Calu3 (cell line): ENCODE measurements around the gene KIAA1958. TPM values are rescaled to one million over a fixed set of nuclear protein-coding genes. Genes with fewer than 3 reads are reported as not detected.

Source experiments
- Bru-seq: library from RNA; stranded (reverse); fragments of 400-500 nt; gene quantifications from one replicate; lab custom pipeline; 2021; lab: Mats Ljungman, UMichigan
- BruChase-seq, 2 experiments: library from RNA; stranded (reverse); fragments of 400-500 nt; gene quantifications; one replicate each; lab custom pipeline; 2021; lab: Mats Ljungman, UMichigan
- BruUV-seq: library from RNA; stranded (reverse); fragments of 400-500 nt; replicated peaks from 2 replicates; lab custom pipeline; 2021; lab: Mats Ljungman, UMichigan
- CTCF ChIA-PET: fragments of 300-600 bp; sonication (Branson Sonifier 250); formaldehyde crosslinking; loops from one replicate; lab custom pipeline; 2022; ENCODE audit warnings: antibody characterized with exemption; lab: Charles Lee
- DNase-seq: peaks from one replicate; pipeline ENCODE4 v3.0.0; 2022
- H3K27ac Mint-ChIP-seq: one replicate; pipeline ENCODE4 v1.8.0; 2022; ENCODE audit warnings: mixed read lengths; ENCODE audit not compliant: unreplicated experiment
- H3K27me3 Mint-ChIP-seq: one replicate; pipeline ENCODE4 v1.8.0; 2022; ENCODE audit warnings: mixed read lengths; ENCODE audit not compliant: unreplicated experiment
- H3K36me3 Mint-ChIP-seq: one replicate; pipeline ENCODE4 v1.8.0; 2022; ENCODE audit warnings: mild to moderate bottlenecking, moderate library complexity, mixed read lengths; ENCODE audit not compliant: insufficient read depth, unreplicated experiment
- H3K4me1 Mint-ChIP-seq: one replicate; pipeline ENCODE4 v1.8.0; 2022; ENCODE audit warnings: mild to moderate bottlenecking, low read depth, mixed read lengths; ENCODE audit not compliant: unreplicated experiment
- H3K4me3 Mint-ChIP-seq: one replicate; pipeline ENCODE4 v1.8.0; 2022; ENCODE audit warnings: mild to moderate bottlenecking, low read depth, moderate library complexity, mixed read lengths; ENCODE audit not compliant: unreplicated experiment
- H3K9me3 Mint-ChIP-seq: one replicate; pipeline ENCODE4 v1.8.0; 2022; ENCODE audit warnings: low read depth, mixed read lengths; ENCODE audit not compliant: unreplicated experiment
- intact Hi-C: fragments of 100-400 bp; cut with micrococcal nuclease; formaldehyde crosslinking; loops from one replicate; pipeline ENCODE4 v1.10.0; 2022; ENCODE audit not compliant: unreplicated experiment
- long read RNA-seq: library from polyadenylated mRNA; stranded (forward); transcript quantifications from one replicate; pipeline ENCODE4 v2.0.0, GENCODE V29; 2022
- total RNA-seq: library from RNA; stranded (reverse); gene quantifications from 2 replicates; pipeline ENCODE4 v1.2.3, GENCODE V29; 2022
- TF ChIP-seq, protein P1 (sequence below): fragments of 200-600 bp; IDR thresholded peaks from one replicate; pipeline ENCODE4 v1.8.0; 2022; ENCODE audit warnings: antibody characterized with exemption; ENCODE audit not compliant: unreplicated experiment

KIAA1958 gene
- total RNA-seq: 10.5 and 13.0 TPM in 2 replicates
- Bru-seq, nascent RNA: percentile 68 among the genes with signal in this experiment
- BruChase-seq, experiment 1, labeled RNA remaining after a 6-hour chase: percentile 64 among the genes with signal in this experiment
- BruChase-seq, experiment 2, labeled RNA remaining after a 2-hour chase: percentile 66 among the genes with signal in this experiment
- long read RNA-seq, partial matches to known transcripts: 0 of 19 reads
- long read RNA-seq, other reads (novel, unspliced or antisense): 18 of 19 reads

- no peaks in the 10 kb centered on the region for H3K27me3 Mint-ChIP-seq
- BruUV-seq: no TSS peak
- no peaks in the 10 kb centered on the region for H3K9me3 Mint-ChIP-seq
- CTCF ChIA-PET: no interaction called here
- H3K27ac Mint-ChIP-seq: peak within 1 kb of the TSS; percentile 62
- no peaks in the 10 kb centered on the region for H3K4me1 Mint-ChIP-seq
- H3K36me3 Mint-ChIP-seq: peaks cover 22% of the 10 kb centered on the region
- H3K4me3 Mint-ChIP-seq: peak within 1 kb of the TSS; percentile 84
- intact Hi-C loops: no loop called here
- TF ChIP-seq, protein P1, sequence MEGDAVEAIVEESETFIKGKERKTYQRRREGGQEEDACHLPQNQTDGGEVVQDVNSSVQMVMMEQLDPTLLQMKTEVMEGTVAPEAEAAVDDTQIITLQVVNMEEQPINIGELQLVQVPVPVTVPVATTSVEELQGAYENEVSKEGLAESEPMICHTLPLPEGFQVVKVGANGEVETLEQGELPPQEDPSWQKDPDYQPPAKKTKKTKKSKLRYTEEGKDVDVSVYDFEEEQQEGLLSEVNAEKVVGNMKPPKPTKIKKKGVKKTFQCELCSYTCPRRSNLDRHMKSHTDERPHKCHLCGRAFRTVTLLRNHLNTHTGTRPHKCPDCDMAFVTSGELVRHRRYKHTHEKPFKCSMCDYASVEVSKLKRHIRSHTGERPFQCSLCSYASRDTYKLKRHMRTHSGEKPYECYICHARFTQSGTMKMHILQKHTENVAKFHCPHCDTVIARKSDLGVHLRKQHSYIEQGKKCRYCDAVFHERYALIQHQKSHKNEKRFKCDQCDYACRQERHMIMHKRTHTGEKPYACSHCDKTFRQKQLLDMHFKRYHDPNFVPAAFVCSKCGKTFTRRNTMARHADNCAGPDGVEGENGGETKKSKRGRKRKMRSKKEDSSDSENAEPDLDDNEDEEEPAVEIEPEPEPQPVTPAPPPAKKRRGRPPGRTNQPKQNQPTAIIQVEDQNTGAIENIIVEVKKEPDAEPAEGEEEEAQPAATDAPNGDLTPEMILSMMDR: no peak
- peak; percentile 79 for DNase-seq
These were observed at the start of gene KIAA1958 for GRCh38 chr9:112486221-112487007. TSS of gene KIAA1958 (plus strand) at chr9:112486827. CDS start at chr9:112574081, 87,254 bp downstream.

GRCh38 chr9:112437406-112437805, 49.2 kb upstream of the KIAA1958 start:
- intact Hi-C loops: no loop called here
- Mint-ChIP-seq H3K9me3 (no peaks in the 10 kb centered on the region), H3K4me1 (peaks cover 8% of the 10 kb centered on the region), H3K36me3 (no peaks in the 10 kb centered on the region), H3K27me3 (no peaks in the 10 kb centered on the region), H3K27ac (no peak overlapping the region), H3K4me3 (no peak overlapping the region)
- BruUV-seq: no TSS peak
- TF ChIP-seq, protein P1: no peak
- no peak for DNase-seq
- CTCF ChIA-PET: no interaction called here

DNA sequence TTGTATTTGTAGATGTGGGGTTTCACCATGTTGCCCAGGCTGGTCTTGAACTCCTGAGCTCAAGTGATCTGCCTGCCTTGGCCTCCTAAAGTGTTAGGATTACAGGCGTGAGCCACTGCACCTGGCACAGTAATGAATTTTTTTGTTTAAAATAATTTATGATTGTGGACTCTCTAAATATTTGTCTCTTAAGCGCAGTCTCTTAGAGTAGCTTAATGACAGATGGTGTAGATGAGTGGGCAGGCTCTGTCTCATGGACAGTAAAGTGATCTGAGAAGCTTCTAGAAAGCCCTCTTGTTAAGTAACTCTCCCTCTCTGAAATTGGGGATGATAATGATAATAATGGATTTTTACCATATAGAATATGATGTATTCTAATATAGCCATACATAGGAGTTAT, 47.5 kb upstream of the KIAA1958 start:
- no peaks in the 10 kb centered on the region for H3K36me3 Mint-ChIP-seq
- no TSS peak for BruUV-seq
- no peak overlapping the region for H3K4me3 Mint-ChIP-seq
- no peak for DNase-seq
- no peaks in the 10 kb centered on the region for H3K27me3 Mint-ChIP-seq
- TF ChIP-seq, protein P1: no peak
- H3K4me1 Mint-ChIP-seq: peaks cover 8% of the 10 kb centered on the region
- CTCF ChIA-PET: interaction anchor here (0.6 kb wide), 1 partner anchor 69 kb away, joined by 3 read pairs; no protein-coding TSS in a partner anchor
- H3K9me3 Mint-ChIP-seq: no peaks in the 10 kb centered on the region
- no peak overlapping the region for H3K27ac Mint-ChIP-seq
- intact Hi-C loops: no loop called here

DNA sequence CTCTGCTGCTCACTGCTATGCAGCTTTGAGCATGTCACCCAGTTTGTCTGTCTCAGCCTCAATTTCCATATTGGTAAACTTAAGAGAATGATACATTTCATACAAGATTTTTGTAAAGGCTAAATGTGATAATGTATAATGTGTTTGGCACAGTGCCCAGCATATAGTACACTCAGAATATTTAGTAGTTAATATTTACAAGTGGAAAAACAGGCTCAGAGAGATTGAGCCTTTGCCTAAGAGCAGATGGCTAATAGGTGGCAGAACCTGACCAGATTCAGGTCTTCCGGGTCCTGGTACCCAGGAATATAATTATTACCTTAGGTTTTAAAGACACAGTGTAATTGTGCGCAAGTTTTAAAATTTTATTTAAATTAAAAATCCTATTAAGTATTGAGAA, 46.8 kb upstream of the KIAA1958 start:
- peak; percentile 30 for DNase-seq
- Mint-ChIP-seq H3K4me3 (no peak overlapping the region), H3K9me3 (no peaks in the 10 kb centered on the region), H3K4me1 (peaks cover 8% of the 10 kb centered on the region), H3K27ac (no peak overlapping the region), H3K36me3 (no peaks in the 10 kb centered on the region), H3K27me3 (no peaks in the 10 kb centered on the region)
- intact Hi-C loops: loop anchor here (5.0 kb wide), 1 partner anchor 272 kb away; no protein-coding TSS in a partner anchor
- CTCF ChIA-PET: interaction anchor here (0.6 kb wide), 1 partner anchor 68 kb away, joined by 3 read pairs; no protein-coding TSS in a partner anchor
- TF ChIP-seq, protein P1: no peak
- no TSS peak for BruUV-seq
